Measurements from ENCODE around the gene MAPT.

Gene MAPT

GRCh38 chr17:46053911-46054534 lies 159.7 kb downstream of the MAPT start:
- no peak for TF ChIP-seq CTCF (IDR thresholded peaks at IDR 0.05; ENCODE audit: low read length, missing control alignments)
- no peak overlapping the region for H3K4me3 ChIP-seq (replicated peaks; ENCODE audit: low read depth, low read length)
- DNase-seq (ENCODE audit: low read depth) = no peak

GRCh38 chr17:46056800-46057304 lies 162.5 kb downstream of the MAPT start:
- TF ChIP-seq CTCF (IDR thresholded peaks at IDR 0.05; ENCODE audit: low read length, missing control alignments) = no peak
- DNase-seq (ENCODE audit: low read depth) = peak; percentile 89
- H3K4me3 ChIP-seq (replicated peaks; ENCODE audit: low read depth, low read length) = no peak overlapping the region

- peak; percentile 60 for DNase-seq (ENCODE audit: low read depth)
- no peak for TF ChIP-seq CTCF (IDR thresholded peaks at IDR 0.05; ENCODE audit: low read length, missing control alignments)
- H3K4me3 ChIP-seq (replicated peaks; ENCODE audit: low read depth, low read length) = no peak overlapping the region
Observed at GRCh38 chr17:46057366-46057765, 163.0 kb downstream of the MAPT start.

GRCh38 chr17:46059486-46059885 lies 165.1 kb downstream of the MAPT start:
- no peak for DNase-seq (ENCODE audit: low read depth)
- H3K4me3 ChIP-seq (replicated peaks; ENCODE audit: low read depth, low read length) = no peak overlapping the region
- TF ChIP-seq CTCF (IDR thresholded peaks at IDR 0.05; ENCODE audit: low read length, missing control alignments) = no peak

- no peak for DNase-seq (ENCODE audit: low read depth)
- H3K4me3 ChIP-seq (replicated peaks; ENCODE audit: low read depth, low read length) = no peak overlapping the region
- TF ChIP-seq CTCF (IDR thresholded peaks at IDR 0.05; ENCODE audit: low read length, missing control alignments) = no peak
Observed at GRCh38 chr17:46060461-46060860, 166.1 kb downstream of the MAPT start.

- peak; percentile 48 for DNase-seq (ENCODE audit: low read depth)
- peak; percentile 38 for TF ChIP-seq CTCF (IDR thresholded peaks at IDR 0.05; ENCODE audit: low read length, missing control alignments)
- no peak overlapping the region for H3K4me3 ChIP-seq (replicated peaks; ENCODE audit: low read depth, low read length)
Observed at GRCh38 chr17:46061435-46061834, 167.1 kb downstream of the MAPT start.

- peak; percentile 59 for DNase-seq (ENCODE audit: low read depth)
- TF ChIP-seq CTCF (IDR thresholded peaks at IDR 0.05; ENCODE audit: low read length, missing control alignments) = no peak
- H3K4me3 ChIP-seq (replicated peaks; ENCODE audit: low read depth, low read length) = no peak overlapping the region
Observed at GRCh38 chr17:46063241-46063640, 168.9 kb downstream of the MAPT start.
